Neural crest cell (in vitro differentiated cells): ENCODE data around the gene IRF3. TPM values are rescaled to one million over a fixed set of nuclear protein-coding genes. Genes with fewer than 3 reads are reported as not detected.

Experiments used
- DNase-seq: peaks from one replicate; pipeline ENCODE4 v3.0.0; 2021; ENCODE audit warnings: low read depth, mixed read lengths, low spot score
- H3K27ac Mint-ChIP-seq: one replicate; pipeline ENCODE4 v1.8.0; 2021; ENCODE audit warnings: mild to moderate bottlenecking, mixed read lengths; ENCODE audit not compliant: unreplicated experiment
- H3K27me3 Mint-ChIP-seq: 2 replicates; pipeline ENCODE4 v1.8.0; 2021; ENCODE audit warnings: low read depth, mild to moderate bottlenecking, mixed read lengths
- H3K36me3 Mint-ChIP-seq: 2 replicates; pipeline ENCODE4 v1.8.0; 2021; ENCODE audit warnings: low read depth, mild to moderate bottlenecking, mixed read lengths
- H3K4me1 Mint-ChIP-seq: 2 replicates; pipeline ENCODE4 v1.8.0; 2021; ENCODE audit warnings: mixed read lengths
- H3K4me3 Mint-ChIP-seq: one replicate; pipeline ENCODE4 v1.8.0; 2021; ENCODE audit warnings: mild to moderate bottlenecking, mixed read lengths
- H3K9me3 Mint-ChIP-seq: 2 replicates; pipeline ENCODE4 v1.8.0; 2021; ENCODE audit warnings: mixed read lengths
- total RNA-seq: library from RNA; stranded (reverse); gene quantifications from 2 replicates; pipeline ENCODE4 v1.2.1, GENCODE V29; 2021
- TF ChIP-seq, protein P1 (sequence below): fragments of 200-600 bp; sonication (generic); conservative IDR thresholded peaks from 2 replicates; pipeline ENCODE4 v1.5.0; 2021; ENCODE audit warnings: antibody characterized with exemption, mild to moderate bottlenecking

Gene IRF3
- total RNA-seq, 1 donor from 2014 or later, result 76.0 TPM

DNA sequence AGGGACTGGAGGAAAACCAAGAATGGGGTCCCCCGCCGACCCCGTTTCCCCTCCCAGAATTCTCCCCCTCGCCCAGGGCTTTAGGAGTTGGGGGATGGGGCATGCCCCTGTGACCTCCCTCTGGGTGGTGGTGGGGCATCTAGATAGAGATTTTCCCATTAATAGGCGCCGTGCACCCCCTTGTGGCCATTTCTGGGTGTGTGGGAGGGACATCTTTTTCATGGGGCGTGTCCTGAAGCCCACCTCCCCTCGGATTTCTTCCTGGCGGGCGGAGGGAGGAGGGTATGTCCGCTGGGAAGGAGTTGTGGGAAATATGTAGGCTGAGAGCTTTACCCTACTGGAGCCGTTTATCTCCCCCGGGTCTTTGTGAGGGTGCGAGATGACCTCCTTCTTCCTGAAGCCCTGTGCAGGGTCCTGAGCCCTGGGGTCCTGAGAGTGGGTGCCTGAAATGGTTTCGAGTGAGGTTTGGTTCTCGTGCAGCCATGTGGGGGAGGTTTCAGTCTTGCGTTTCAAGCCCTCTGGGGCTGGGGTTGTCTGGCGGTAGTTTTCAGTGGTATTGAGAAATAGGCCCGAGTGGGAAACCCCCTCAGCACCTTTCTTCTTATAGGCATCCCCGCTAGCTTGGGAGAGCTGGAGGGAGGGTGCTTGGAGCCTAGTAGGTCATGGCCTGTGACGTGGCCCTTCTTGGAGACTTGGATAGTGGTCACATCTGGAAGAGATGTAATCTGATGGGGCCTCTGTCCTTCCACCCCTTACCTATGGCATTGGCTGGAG is 12.4 kb upstream of the IRF3 start:
- Mint-ChIP-seq H3K4me3 (peak overlapping the region; percentile 99), H3K27me3 (peaks cover 6% of the 10 kb centered on the region), H3K36me3 (peaks cover 9% of the 10 kb centered on the region), H3K4me1 (peaks cover 34% of the 10 kb centered on the region), H3K27ac (peak overlapping the region; percentile 96), H3K9me3 (no peaks in the 10 kb centered on the region)
- peak; percentile 93 for DNase-seq
- TF ChIP-seq, protein P1, sequence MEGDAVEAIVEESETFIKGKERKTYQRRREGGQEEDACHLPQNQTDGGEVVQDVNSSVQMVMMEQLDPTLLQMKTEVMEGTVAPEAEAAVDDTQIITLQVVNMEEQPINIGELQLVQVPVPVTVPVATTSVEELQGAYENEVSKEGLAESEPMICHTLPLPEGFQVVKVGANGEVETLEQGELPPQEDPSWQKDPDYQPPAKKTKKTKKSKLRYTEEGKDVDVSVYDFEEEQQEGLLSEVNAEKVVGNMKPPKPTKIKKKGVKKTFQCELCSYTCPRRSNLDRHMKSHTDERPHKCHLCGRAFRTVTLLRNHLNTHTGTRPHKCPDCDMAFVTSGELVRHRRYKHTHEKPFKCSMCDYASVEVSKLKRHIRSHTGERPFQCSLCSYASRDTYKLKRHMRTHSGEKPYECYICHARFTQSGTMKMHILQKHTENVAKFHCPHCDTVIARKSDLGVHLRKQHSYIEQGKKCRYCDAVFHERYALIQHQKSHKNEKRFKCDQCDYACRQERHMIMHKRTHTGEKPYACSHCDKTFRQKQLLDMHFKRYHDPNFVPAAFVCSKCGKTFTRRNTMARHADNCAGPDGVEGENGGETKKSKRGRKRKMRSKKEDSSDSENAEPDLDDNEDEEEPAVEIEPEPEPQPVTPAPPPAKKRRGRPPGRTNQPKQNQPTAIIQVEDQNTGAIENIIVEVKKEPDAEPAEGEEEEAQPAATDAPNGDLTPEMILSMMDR, result peak; percentile 79

DNA sequence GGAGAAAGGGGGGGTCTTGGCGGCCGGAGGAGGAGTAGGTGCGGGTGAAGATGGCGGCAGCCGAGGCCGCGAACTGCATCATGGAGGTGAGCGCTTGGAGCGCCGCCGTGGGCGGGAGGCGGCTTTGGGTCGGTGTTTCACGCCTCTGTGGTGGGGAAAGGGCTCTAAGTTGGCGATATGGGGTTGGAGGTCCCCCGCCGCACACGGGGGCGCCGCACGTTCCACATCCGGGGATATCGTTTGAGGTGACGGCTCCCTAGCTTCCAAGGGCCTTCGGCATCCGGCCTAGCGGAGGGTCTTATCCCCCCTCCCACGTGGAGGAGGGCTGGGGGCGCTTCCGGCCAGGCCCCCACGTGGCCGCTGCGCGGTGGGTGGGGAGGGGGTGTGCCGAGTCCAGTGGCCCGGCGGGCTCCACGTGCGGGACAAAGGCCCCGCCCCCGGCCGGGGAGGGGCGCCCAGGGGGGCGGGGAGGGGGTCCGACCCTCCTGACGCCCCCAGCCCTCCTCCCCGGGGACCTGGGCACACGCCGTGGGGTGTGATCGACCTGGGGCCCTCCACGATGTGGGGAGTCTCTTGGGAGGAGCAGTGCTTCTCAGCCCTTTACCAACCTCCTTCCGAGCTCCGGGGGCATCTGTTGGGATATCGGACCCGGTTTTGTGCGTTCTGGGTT is 11.7 kb upstream of the IRF3 start, which contains the start of gene PRMT1:
TSS of gene PRMT1 (plus strand) at position 41 of the 670 bp plus-strand sequence. CDS start at position 51, 10 bp downstream.
- Mint-ChIP-seq H3K4me3 (peak within 1 kb of the TSS; percentile 100), H3K9me3 (no peaks in the 10 kb centered on the region), H3K4me1 (peaks cover 36% of the 10 kb centered on the region), H3K27ac (peak within 1 kb of the TSS; percentile 100), H3K27me3 (peaks cover 6% of the 10 kb centered on the region), H3K36me3 (peaks cover 7% of the 10 kb centered on the region)
- DNase-seq, result peak; percentile 51
- TF ChIP-seq, protein P1, result no peak

DNA sequence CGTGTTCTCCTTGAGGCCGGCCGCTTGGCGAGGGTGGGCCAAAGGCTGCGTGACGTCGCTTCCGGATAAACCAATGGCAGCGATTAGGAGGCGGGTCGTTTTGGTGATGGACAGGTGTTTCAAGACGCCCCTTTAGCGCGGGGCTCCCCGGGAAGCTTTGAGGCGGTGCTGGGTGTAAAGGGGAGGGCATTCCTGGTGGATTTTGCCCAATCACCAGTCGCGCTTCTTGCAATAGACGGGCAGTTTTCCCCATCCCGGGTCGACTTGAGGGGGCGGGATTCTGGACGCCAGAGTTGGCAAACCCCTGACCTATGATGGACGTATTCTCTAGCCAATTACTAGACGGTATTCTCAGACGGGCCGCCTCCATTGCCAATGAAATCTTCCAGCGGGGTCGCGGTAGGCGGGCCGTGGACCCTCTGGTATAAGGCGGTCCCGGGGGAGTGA is 11.2 kb upstream of the IRF3 start:
- TF ChIP-seq, protein P1, result no peak
- Mint-ChIP-seq H3K27me3 (peaks cover 6% of the 10 kb centered on the region), H3K36me3 (peaks cover 6% of the 10 kb centered on the region), H3K9me3 (no peaks in the 10 kb centered on the region), H3K4me3 (peak overlapping the region; percentile 100), H3K4me1 (peaks cover 41% of the 10 kb centered on the region), H3K27ac (peak overlapping the region; percentile 100)
- DNase-seq, result peak; percentile 97

DNA sequence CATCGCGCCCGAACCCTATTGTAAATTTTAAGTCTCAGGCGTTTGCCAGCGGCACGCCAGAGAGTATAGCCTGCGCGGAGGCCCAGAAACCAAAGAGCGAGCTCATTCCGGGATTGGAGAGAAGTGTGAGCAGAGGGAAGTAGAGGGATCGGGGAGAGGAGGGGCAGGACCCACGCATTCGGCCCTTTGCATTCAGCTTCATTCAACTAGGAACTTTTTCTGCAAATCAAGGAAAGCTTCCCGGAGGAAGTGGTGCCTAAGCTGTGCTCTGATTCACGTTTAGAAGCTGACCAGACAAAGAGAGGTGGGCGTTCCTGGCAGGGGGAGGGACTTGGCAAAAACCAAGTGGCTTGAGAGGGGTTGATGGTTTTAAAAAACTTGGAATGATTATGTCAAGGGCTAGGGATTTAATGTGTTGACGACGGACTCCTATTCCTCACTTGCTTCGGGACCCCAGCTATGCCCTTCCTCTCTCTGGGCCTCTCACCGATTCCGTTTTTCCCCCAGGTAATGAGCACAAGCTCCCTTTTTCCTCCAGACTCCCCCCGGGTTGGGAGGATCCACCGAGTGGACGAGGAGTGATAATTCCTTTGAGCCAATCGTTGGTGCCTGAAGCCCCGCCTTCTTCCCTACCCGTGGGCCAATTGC is 10.6 kb upstream of the IRF3 start:
- TF ChIP-seq, protein P1, result no peak
- Mint-ChIP-seq H3K27ac (peak overlapping the region; percentile 100), H3K9me3 (no peaks in the 10 kb centered on the region), H3K4me1 (peaks cover 43% of the 10 kb centered on the region), H3K4me3 (peak overlapping the region; percentile 100), H3K27me3 (peaks cover 6% of the 10 kb centered on the region), H3K36me3 (peaks cover 6% of the 10 kb centered on the region)
- peak; percentile 97 for DNase-seq

DNA sequence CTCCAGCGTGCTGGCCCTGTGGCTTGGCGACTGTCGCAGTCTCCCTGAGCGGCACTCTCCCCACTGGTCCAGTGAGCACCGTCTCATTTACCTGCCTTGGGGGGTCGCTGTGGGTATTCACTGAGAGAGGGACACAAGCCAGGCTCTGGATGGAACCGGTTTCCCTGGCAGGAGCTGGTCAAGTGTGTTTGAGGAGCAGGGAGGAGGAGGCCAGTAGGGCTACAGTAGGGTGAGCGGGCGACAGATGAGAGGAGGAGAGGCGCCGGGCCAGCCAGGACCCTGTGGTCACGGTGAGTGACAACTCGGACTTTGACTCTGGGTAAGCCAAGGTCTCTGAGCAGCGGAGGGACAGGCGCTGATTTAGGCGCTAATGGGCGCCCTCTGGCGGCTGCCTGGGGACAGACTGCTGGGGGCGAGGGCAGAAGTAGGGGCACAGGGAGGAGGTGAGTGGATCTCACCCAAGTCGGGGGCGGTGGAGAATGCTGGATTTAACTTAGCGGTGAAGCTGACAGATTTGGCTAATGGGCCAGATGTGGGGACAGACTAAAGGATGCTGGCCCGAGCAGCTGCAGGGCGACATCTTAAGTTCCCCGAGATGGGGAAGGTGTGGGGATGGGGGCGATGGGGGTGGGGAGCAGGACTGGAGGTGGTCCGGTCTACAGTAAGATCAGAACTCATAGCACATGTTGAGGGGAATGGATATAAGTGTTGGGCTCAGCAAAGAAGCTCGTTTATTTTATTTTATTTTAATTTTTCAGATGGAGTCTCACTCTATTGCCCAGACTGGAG is 6.7 kb upstream of the IRF3 start:
- Mint-ChIP-seq H3K27me3 (peaks cover 4% of the 10 kb centered on the region), H3K27ac (peak overlapping the region; percentile 81), H3K36me3 (peaks cover 5% of the 10 kb centered on the region), H3K9me3 (no peaks in the 10 kb centered on the region), H3K4me3 (peak overlapping the region; percentile 87), H3K4me1 (peaks cover 24% of the 10 kb centered on the region)
- TF ChIP-seq, protein P1, result peak; percentile 92
- peak; percentile 83 for DNase-seq
